Measurements from ENCODE around the gene CD3D.

Gene CD3D

GRCh38 chr11:118342503-118343161 is at the start of gene CD3D:
TSS of gene CD3D (minus strand) at chr11:118342705. CDS start at chr11:118342607, 98 bp downstream.
- peak; percentile 68 for DNase-seq

GRCh38 chr11:118383657-118384056 is 41.2 kb upstream of the CD3D start:
- DNase-seq = no peak

GRCh38 chr11:118382954-118383353 is 40.4 kb upstream of the CD3D start:
- DNase-seq = no peak

- no peak for DNase-seq
Observed at GRCh38 chr11:118380571-118380970, 38.1 kb upstream of the CD3D start.

- no peak for DNase-seq
Observed at GRCh38 chr11:118379497-118379896, 37.0 kb upstream of the CD3D start.

GRCh38 chr11:118375978-118376377 is 33.5 kb upstream of the CD3D start:
- no peak for DNase-seq

GRCh38 chr11:118374729-118375128 is 32.2 kb upstream of the CD3D start:
- DNase-seq = no peak

- no peak for DNase-seq
Observed at GRCh38 chr11:118373871-118374270, 31.4 kb upstream of the CD3D start.

GRCh38 chr11:118373263-118373662 is 30.8 kb upstream of the CD3D start:
- DNase-seq = no peak

- DNase-seq = no peak
Observed at GRCh38 chr11:118370774-118371173, 28.3 kb upstream of the CD3D start.

- DNase-seq = no peak
Observed at GRCh38 chr11:118366287-118366686, 23.8 kb upstream of the CD3D start.

GRCh38 chr11:118364956-118365615 is 22.6 kb upstream of the CD3D start:
- DNase-seq = no peak

- peak; percentile 99 for DNase-seq
Observed at GRCh38 chr11:118359295-118359958, 16.9 kb upstream of the CD3D start, which contains the start of gene UBE4A. TSS of gene UBE4A (plus strand) at chr11:118359600. CDS start at chr11:118365081, 5,481 bp downstream.

GRCh38 chr11:118358071-118358470 is 15.6 kb upstream of the CD3D start:
- no peak for DNase-seq

GRCh38 chr11:118353084-118353710 is 10.7 kb upstream of the CD3D start:
- no peak for DNase-seq

GRCh38 chr11:118349475-118349874 is 7.0 kb upstream of the CD3D start:
- DNase-seq = no peak

- DNase-seq = peak; percentile 74
Observed at GRCh38 chr11:118343981-118344515, 1.5 kb upstream of the CD3D start, which contains the start of gene CD3G. TSS of gene CD3G (plus strand) at chr11:118344344. CDS start at chr11:118344424, 80 bp downstream.

- no peak for DNase-seq
Observed at GRCh38 chr11:118343248-118343647, 743 bp upstream of the CD3D start.

GRCh38 chr11:118341815-118342489 is 553 bp downstream of the CD3D start:
- no peak for DNase-seq

GRCh38 chr11:118341261-118341660 is 1.2 kb downstream of the CD3D start:
- DNase-seq = no peak

- no peak for DNase-seq
Observed at GRCh38 chr11:118340449-118340848, 2.1 kb downstream of the CD3D start.

GRCh38 chr11:118339281-118339961 is 3.1 kb downstream of the CD3D start:
- DNase-seq = no peak
